NOMO-1 (cell line): ENCODE data around the gene LAPTM4A.
A peak's percentile ranks its signal among the peaks of the same experiment; 100 is the strongest.
"Not testable (repeated sequence)": the region's sequence is repeated elsewhere in the genome, so short reads cannot be mapped to it uniquely, and the experiment has no call there.

Experiments used
- DNase-seq, 2 experiments: peaks; one replicate each; lab custom pipeline; 2025; ENCODE audit not compliant: unreplicated experiment in 2 of 2; lab: John Stamatoyannopoulos, UW

The LAPTM4A gene

GRCh38 chr2:20077411-20077940 is 26.0 kb upstream of the LAPTM4A start:
- DNase-seq = no peak

GRCh38 chr2:20076757-20077156 is 25.3 kb upstream of the LAPTM4A start:
- no peak for DNase-seq

GRCh38 chr2:20074901-20075300 is 23.5 kb upstream of the LAPTM4A start:
- DNase-seq = no peak

- not testable (repeated sequence) for DNase-seq
These were observed 22.7 kb upstream of the LAPTM4A start for GRCh38 chr2:20074046-20074648.

- DNase-seq = no peak
These were observed 22.0 kb upstream of the LAPTM4A start for GRCh38 chr2:20073460-20073859.

- no peak for DNase-seq
These were observed 21.2 kb upstream of the LAPTM4A start for GRCh38 chr2:20072436-20073158.

GRCh38 chr2:20071397-20072383 is 20.3 kb upstream of the LAPTM4A start:
- no peak for DNase-seq

GRCh38 chr2:20069756-20070155 is 18.3 kb upstream of the LAPTM4A start:
- DNase-seq = no peak

GRCh38 chr2:20067992-20068584 is 16.7 kb upstream of the LAPTM4A start:
- DNase-seq = no peak

- peak; percentile 13 to 23 for DNase-seq
These were observed 14.6 kb upstream of the LAPTM4A start for GRCh38 chr2:20065885-20066602.

GRCh38 chr2:20064841-20065240 is 13.4 kb upstream of the LAPTM4A start:
- no peak for DNase-seq

- no peak for DNase-seq
These were observed 13.0 kb upstream of the LAPTM4A start for GRCh38 chr2:20064421-20064820.

GRCh38 chr2:20062615-20063545 is 11.5 kb upstream of the LAPTM4A start:
- DNase-seq = no peak

- no peak for DNase-seq
These were observed 10.5 kb upstream of the LAPTM4A start for GRCh38 chr2:20061940-20062339.

- DNase-seq = no peak
These were observed 10.0 kb upstream of the LAPTM4A start for GRCh38 chr2:20061476-20061875.

GRCh38 chr2:20060106-20060505 is 8.7 kb upstream of the LAPTM4A start:
- DNase-seq = no peak

GRCh38 chr2:20057268-20057667 is 5.8 kb upstream of the LAPTM4A start:
- DNase-seq = no peak

- no peak for DNase-seq
These were observed 3.5 kb upstream of the LAPTM4A start for GRCh38 chr2:20054931-20055330.

- no peak for DNase-seq
These were observed 2.7 kb upstream of the LAPTM4A start for GRCh38 chr2:20054119-20054518.
